Caki2 (cell line): Measurements from ENCODE around the gene FAM25G. TPM values are rescaled to one million over a fixed set of nuclear protein-coding genes. Genes with fewer than 3 reads are reported as not detected.
"Not testable (repeated sequence)": the region's sequence is repeated elsewhere in the genome, so short reads cannot be mapped to it uniquely, and the experiment has no call there.

Source experiments
- DNase-seq: peaks from one replicate; pipeline ENCODE4 v3.0.0-alpha.2; 2015; ENCODE audit warnings: low read depth
- in situ Hi-C: cut with HindIII; loops from 2 replicates; pipeline ENCODE4 v1.10.0; 2016; ENCODE audit warnings: low sequenced_read_pairs, low pct_unique_long_range_greater_than_20kb, mixed read lengths
- total RNA-seq: library from RNA; depleted of rRNA; stranded (reverse); fragments of >200 nt; shearing (Covaris generic); gene quantifications from 2 replicates; pipeline ENCODE4 v1.2.3, GENCODE V29; 2014; ENCODE audit warnings: low replicate concordance

FAM25G gene
- total RNA-seq, 1 experiment from 2014 or later: not detected

- in situ Hi-C loops, DNase-seq: not testable (repeated sequence)
Observed at GRCh38 chr10:47468731-47469528, 22.6 kb downstream of the FAM25G start.

DNA sequence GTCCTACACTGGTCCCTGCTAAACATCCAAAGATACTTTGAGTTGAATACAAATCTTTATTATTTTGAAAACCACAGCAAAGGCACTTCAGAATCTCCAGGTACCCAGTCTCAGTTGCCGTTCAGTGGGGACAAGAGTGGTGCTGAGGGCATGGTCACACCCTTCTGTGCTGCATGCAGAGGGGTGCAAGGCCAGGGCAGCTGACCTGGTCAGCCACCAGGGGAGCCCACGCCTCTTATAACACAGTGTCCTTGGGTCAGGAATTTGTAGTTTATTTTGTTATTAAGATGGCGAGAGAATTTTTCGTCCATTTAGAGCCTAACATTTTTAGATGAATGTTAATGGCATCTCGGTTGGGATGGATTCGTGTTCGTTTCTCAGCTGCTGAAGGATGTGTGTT lies 23.5 kb downstream of the FAM25G start:
- in situ Hi-C loops, DNase-seq: not testable (repeated sequence)

DNA sequence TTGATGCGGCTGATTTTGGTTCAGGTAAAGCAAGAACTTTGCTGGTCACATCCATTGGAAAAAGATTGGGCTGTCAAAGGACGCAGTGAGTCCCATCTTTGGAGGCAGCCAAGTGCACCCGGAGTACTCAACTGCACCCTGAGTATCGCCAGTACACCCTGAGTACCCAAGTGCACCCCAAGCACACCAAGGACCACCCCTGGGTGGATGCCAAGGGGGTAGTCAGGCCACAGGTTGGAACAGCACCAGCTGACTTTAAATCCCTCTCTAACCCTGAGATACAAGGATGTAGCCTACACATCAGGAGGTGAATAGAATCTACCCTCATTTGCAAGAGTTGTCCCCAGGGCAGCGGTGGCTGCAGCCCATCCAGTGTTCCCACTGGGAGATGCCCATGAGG lies 24.0 kb downstream of the FAM25G start:
- in situ Hi-C loops, DNase-seq: not testable (repeated sequence)

GRCh38 chr10:47465216-47465917 lies 26.1 kb downstream of the FAM25G start:
- DNase-seq, in situ Hi-C loops: not testable (repeated sequence)

DNA sequence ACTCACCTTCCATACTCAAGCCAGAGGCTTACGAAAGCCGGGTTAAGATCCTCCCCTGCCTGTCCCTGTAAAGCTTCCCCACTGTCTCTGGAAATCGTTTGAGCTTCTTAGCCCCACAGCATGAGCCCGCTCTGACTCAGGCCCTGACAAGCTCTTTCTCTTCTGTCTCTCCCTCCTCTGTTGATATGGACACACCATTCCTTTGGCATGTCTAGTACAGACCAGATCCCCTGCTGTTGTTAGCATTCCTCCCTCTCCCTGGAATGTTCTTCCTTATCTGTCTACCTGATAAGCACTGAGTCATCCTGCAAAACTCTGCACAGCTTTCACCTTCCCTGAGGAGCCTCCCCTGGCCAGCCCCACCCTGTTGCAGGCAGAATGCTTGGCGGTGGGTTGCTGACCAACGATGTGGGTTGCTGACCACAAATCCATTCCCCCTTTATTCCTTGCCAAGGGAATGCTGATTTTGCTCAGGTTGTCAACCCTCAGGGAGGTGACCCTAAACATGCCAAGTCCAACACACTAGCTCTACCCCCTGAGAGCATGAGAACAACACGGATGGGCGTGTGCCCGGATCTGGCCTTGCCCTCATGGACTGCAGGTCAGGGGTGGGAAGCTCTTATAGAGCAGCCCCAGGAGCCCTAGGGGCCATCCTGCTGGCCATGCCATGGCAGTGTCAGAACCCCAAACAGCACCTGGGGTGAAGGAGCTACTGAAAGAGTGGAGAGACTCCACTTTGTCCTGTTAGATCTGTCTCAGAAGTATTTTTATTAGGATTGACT lies 28.7 kb downstream of the FAM25G start:
- DNase-seq, in situ Hi-C loops: not testable (repeated sequence)

DNA sequence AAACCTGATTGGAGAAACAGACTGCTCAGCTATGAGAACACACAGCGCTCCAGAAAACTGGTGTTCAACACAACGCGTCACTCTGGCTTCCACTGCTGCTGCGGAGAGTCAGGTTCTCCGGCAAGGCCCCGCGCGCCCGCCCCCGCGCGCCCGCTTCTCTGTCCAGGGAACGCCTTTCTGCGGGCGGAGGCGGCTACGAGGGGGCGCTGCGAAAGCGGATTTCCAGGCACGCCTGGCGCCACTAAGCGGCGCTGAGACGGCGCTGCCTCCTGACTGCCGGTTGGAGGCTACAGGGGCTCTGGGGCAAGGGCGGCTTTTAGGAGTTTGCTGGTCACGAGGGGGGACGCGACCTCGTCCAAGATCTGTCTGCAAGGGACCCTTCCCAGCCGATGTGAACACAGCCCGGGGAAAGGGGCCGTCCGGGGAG lies 30.2 kb downstream of the FAM25G start:
- DNase-seq: peak; percentile 69
- in situ Hi-C loops: not testable (repeated sequence)

- no peak for DNase-seq
- in situ Hi-C loops: no loop called here
Observed at GRCh38 chr10:47458466-47459154, 32.9 kb downstream of the FAM25G start.

- in situ Hi-C loops: no loop called here
- DNase-seq: no peak
Observed at GRCh38 chr10:47457826-47458225, 33.7 kb downstream of the FAM25G start.

- DNase-seq: no peak
- in situ Hi-C loops: no loop called here
Observed at GRCh38 chr10:47457528-47457820, 34.0 kb downstream of the FAM25G start.

DNA sequence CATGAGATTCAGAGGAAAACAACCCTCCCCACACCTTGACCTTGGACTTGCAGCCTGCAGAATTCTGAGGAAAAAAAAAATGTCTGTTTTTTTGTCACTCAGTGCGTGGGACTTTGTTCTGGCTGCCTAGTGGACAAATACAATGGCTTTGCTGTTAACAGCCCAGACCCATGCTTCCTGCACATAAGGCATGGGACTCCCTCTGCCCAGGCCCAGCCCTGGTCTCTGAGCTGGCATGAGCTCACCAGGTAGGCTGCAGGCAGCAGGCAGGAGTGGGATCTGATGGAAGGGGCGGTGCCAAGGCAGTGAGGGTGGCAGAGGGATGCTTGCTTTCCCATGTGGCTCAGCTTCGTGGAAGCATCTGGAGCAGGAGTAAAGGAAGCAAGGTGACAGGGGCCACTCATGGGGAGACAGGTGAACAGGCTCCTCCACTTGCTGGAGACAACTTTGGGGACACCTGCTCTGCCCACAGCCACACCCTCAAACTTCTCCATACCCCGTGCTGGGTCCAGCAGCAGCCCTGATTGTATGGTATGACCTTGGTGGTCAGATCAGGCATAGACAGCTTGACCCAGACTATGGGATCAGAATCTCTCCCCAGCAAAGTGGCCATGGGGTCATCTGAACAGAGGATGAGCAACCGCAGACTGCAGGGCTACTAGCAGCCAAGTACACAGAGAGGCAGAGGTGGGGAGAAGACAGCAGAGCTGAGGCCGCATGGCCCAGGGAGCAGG lies 34.5 kb downstream of the FAM25G start:
- DNase-seq: no peak
- in situ Hi-C loops: no loop called here

- DNase-seq: no peak
- in situ Hi-C loops: no loop called here
Observed at GRCh38 chr10:47456079-47456785, 35.3 kb downstream of the FAM25G start.

DNA sequence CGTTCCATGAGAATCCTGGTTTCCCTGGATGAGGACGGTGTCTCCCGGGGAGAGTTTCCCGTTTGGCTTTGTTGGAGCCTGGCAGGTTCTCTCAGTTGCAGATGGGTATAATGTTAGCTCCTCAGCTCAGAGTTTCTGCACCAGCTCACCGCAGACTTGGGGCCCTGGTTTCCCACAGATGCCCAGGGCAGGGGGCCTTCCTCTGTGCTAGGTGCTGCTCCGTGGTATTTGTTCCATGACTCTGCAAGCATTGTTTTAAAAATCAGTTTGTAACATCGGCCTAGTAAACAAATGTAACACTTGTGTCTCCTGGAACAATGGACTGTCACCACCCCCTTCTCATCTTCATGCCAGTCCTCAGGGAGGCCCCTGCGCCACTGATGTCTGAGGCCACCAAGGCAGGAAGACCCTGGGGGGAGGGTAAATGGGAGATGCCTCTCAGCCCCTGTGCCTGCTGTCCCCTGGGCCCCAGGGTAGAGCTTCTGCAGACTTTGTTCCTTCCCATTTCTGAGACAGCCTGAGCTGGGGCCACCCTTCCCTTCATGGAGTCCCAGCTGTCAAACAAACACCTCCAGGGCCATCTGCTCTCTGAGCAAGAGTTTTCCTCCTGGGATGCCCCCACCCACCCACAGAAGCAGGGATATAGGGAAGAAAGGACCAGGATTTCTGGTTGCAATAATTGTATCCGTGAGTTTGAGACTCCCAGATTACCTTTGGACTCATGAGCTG lies 36.0 kb downstream of the FAM25G start:
- DNase-seq, in situ Hi-C loops: not testable (repeated sequence)

- no peak for DNase-seq
- in situ Hi-C loops: no loop called here
Observed at GRCh38 chr10:47454780-47455058, 36.8 kb downstream of the FAM25G start.

DNA sequence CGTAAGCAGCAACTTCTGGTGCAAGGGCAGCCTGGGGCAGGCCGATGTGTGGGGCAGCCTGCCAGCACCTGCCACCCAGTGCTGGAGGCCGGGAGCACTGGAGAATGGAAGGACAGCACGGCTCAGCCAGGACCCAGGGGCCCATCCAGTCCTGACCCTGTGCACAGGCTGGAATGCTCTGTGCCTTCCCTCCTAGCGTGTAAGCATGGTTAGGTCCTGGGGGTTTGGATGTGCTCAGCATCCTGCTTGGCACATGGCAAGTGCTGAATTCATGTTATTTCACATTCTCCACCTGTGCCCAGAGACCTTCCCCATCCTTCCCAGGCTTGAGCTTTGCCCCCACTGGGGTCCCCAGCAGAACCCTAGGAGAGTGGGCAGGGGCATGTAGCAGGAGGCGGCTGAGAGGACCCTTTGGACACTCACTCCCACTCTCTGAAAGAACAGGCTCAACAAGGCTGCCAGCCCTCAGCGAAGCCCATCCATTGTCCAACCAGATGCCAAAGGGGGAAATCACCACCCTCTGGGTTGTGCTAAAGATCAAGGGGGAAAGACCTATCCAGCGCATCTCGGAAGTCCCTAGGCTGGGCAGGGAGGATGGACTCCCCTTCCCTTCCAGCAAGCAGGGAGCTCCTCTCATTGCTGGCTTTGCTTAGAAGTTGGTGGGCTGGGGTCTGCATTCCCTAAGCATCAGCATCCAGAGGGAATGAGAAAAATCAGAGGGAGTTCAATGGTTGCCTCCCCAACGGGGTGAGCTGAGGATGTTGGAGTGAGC lies 37.3 kb downstream of the FAM25G start:
- DNase-seq: no peak
- in situ Hi-C loops: no loop called here

DNA sequence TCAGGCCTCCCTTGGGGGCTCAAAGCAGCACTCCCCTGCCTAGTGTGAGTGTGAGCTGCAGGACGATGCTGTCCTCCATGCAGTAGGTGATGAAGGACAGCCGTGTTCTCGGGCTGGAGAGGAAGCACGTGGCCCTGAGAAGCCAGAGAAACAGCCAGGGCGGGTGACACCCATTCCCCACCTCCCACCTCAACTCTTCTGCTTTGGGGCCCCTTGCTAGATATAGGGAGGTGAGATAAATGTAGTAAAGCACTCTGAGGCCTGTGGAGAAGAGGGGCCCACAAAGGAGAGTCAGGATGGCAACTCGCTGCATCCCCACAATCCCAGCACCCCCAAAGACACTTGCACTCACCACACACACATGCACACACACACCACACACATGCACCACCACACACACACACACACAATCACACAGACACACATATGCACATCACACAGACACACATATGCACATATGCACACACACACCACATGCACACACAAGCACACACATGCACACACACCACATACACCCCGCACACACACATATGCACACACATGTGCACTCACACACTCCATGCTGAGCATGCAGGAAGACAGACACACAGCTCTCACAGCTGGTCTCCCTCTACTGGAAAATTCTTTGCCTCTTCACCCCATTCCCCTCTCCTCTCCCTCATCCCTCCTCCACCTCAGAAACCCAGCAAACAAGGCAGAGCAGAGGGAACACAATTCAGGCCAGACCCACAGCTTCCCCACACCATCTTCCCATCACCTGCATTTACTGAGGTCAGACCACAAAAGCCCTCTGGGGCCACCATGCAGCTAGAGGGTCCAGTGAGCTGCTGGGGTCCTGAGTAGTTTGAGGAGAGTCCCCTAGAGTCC lies 38.1 kb downstream of the FAM25G start:
- DNase-seq: no peak
- in situ Hi-C loops: no loop called here
